GM12891 (cell line): ENCODE data around the gene SCRN2.

Experiments used
- PAX5 ChIP-seq: IDR thresholded peaks from 2 replicates; pipeline ENCODE4 v1.6.1; 2011; ENCODE audit warnings: low read length, moderate library complexity, mild to moderate bottlenecking; ENCODE audit not compliant: insufficient read depth, severe bottlenecking
- POLR2A ChIP-seq: IDR thresholded peaks from 2 replicates; pipeline ENCODE4 v1.6.1; 2011; ENCODE audit warnings: low read depth, low read length, control low read depth
- POLR2AphosphoS5 ChIP-seq: IDR thresholded peaks from 2 replicates; pipeline ENCODE4 v1.6.1; 2011; ENCODE audit warnings: low read depth, low read length, control low read depth
- POU2F2 ChIP-seq: IDR thresholded peaks from 2 replicates; pipeline ENCODE4 v1.6.1; 2011; ENCODE audit warnings: low read depth, mild to moderate bottlenecking, control low read depth, low read length, moderate library complexity
- SPI1 ChIP-seq: IDR thresholded peaks from 2 replicates; pipeline ENCODE4 v1.6.1; 2011; ENCODE audit warnings: low read depth, low read length, control low read depth
- TAF1 ChIP-seq: IDR thresholded peaks from 2 replicates; pipeline ENCODE4 v1.6.1; 2011; ENCODE audit warnings: low read depth, low read length, control low read depth

- no peak for TF ChIP-seq POLR2A
- no peak for TF ChIP-seq TAF1
- no peak for TF ChIP-seq POU2F2
- TF ChIP-seq POLR2AphosphoS5: no peak
- no peak for TF ChIP-seq PAX5
- TF ChIP-seq SPI1: no peak
Measured at GRCh38 chr17:47830396-47831002, 10.6 kb downstream of the SCRN2 start.
